ENCODE measurements around the gene SLC9C2. TPM values are rescaled to one million over a fixed set of nuclear protein-coding genes. Genes with fewer than 3 reads are reported as not detected.
"Not testable (repeated sequence)": the region's sequence is repeated elsewhere in the genome, so short reads cannot be mapped to it uniquely, and the experiment has no call there.

SLC9C2 gene
- total RNA-seq, 1 experiment from 2014 or later, result not detected

DNA sequence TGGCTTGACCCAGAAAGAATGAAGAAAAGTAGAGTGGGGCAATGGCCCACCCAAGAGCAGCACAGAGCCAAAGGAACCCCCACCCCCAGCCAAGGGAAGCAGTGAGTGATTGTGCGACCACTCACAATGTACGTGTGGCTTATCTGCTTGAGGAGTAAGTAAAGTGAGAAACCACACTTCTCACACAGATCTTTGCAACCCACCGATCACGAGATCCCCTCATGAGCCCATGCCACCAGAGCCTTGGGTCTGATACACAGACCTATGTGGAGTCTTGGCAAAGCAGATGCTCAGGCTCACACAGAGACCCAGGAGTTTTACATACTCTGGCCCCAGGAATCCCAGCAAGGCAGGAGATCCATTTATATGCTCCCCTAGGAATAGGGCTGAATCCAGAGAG is 14.0 kb upstream of the SLC9C2 start (continued):
- TF ChIP-seq, protein P1, sequence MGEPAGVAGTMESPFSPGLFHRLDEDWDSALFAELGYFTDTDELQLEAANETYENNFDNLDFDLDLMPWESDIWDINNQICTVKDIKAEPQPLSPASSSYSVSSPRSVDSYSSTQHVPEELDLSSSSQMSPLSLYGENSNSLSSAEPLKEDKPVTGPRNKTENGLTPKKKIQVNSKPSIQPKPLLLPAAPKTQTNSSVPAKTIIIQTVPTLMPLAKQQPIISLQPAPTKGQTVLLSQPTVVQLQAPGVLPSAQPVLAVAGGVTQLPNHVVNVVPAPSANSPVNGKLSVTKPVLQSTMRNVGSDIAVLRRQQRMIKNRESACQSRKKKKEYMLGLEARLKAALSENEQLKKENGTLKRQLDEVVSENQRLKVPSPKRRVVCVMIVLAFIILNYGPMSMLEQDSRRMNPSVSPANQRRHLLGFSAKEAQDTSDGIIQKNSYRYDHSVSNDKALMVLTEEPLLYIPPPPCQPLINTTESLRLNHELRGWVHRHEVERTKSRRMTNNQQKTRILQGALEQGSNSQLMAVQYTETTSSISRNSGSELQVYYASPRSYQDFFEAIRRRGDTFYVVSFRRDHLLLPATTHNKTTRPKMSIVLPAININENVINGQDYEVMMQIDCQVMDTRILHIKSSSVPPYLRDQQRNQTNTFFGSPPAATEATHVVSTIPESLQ (CRISPR knock-in tag; IDR thresholded peaks at IDR 0.05), result no peak
- no peak for TF ChIP-seq ZNF219 (CRISPR knock-in tag; IDR thresholded peaks at IDR 0.05; ENCODE audit: borderline replicate concordance)

DNA sequence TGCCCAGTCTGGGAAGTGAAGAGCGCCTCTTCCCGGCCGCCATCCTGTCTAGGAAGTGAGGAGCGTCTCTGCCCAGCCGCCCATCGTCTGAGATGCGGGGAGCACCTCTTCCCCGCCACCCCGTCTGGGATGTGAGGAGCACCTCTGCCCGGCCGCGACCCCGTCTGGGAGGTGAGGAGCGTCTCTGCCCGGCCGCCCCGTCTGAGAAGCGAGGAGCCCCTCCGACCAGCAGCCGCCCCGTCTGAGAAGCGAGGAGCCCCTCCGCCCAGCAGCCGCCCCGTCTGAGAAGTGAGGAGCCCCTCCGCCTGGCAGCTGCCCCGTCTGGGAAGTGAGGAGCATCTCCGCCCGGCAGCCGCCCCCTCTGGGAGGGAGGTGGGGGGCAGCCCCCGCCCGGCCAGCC is 10.2 kb upstream of the SLC9C2 start:
- CTCF ChIA-PET; POLR2A ChIA-PET; ATAC-seq; H3K4me3 Mint-ChIP-seq; DNase-seq (ENCODE audit: low spot score); H3K27me3 Mint-ChIP-seq (ENCODE audit: low read depth); H3K27ac Mint-ChIP-seq; H3K4me1 Mint-ChIP-seq: not testable (repeated sequence)
- Mint-ChIP-seq H3K9me3 (peaks cover 62% of the 10 kb centered on the region), H3K36me3 (peaks cover 50% of the 10 kb centered on the region)

DNA sequence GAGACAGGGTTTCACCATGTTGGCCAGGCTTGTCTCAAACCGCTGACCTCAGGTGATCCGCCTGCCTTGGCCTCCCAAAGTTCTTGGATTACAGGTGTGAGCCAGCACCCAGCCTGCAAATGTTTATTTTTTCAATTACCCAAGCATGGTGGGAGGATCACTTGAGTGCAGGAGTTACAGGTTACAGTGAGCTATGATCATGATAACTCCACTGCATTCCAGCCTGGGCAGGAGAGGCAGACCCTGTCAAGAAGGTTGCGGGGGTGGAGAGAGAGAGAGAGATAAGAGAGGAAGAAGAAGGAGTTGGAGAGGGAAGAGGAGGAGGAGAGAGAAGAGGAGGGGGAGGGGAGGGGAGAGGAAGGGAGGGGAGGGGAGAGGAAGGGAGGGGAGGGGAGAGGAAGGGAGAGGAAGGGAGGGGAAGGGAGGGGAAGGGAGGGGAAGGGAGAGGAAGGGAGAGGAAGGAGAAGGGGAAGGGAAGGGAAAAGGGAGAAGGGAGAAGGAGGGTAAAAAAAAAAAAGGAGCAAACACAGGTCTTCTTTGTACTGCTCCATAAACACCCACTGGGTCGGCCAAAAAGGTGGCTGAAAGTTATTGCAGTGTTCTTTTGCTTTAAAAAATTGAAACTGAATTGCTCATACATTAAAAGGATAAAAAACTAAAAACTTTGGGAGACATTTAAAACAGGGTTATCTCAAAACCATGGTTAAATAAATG is 5.8 kb upstream of the SLC9C2 start:
- ChIA-PET POLR2A (no interaction called here), CTCF (no interaction called here)
- no peak for TF ChIP-seq CBFB (CRISPR knock-in tag; IDR thresholded peaks at IDR 0.05; ENCODE audit: low read depth)
- TF ChIP-seq NFYB (CRISPR knock-in tag; conservative IDR thresholded peaks at IDR 0.05; ENCODE audit: low read depth), result no peak
- TF ChIP-seq ESRRA (CRISPR knock-in tag; IDR thresholded peaks at IDR 0.05; ENCODE audit: borderline replicate concordance), result no peak
- TF ChIP-seq GRHL2 (CRISPR knock-in tag; IDR thresholded peaks at IDR 0.05; ENCODE audit: insufficient replicate concordance, severe bottlenecking), result no peak
- TF ChIP-seq, protein P2, sequence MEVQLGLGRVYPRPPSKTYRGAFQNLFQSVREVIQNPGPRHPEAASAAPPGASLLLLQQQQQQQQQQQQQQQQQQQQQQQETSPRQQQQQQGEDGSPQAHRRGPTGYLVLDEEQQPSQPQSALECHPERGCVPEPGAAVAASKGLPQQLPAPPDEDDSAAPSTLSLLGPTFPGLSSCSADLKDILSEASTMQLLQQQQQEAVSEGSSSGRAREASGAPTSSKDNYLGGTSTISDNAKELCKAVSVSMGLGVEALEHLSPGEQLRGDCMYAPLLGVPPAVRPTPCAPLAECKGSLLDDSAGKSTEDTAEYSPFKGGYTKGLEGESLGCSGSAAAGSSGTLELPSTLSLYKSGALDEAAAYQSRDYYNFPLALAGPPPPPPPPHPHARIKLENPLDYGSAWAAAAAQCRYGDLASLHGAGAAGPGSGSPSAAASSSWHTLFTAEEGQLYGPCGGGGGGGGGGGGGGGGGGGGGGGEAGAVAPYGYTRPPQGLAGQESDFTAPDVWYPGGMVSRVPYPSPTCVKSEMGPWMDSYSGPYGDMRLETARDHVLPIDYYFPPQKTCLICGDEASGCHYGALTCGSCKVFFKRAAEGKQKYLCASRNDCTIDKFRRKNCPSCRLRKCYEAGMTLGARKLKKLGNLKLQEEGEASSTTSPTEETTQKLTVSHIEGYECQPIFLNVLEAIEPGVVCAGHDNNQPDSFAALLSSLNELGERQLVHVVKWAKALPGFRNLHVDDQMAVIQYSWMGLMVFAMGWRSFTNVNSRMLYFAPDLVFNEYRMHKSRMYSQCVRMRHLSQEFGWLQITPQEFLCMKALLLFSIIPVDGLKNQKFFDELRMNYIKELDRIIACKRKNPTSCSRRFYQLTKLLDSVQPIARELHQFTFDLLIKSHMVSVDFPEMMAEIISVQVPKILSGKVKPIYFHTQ (CRISPR knock-in tag; IDR thresholded peaks at IDR 0.05), result no peak
- no peak for TF ChIP-seq NR2C2 (CRISPR knock-in tag; IDR thresholded peaks at IDR 0.05)
- no peak for TF ChIP-seq CDX4 (CRISPR knock-in tag; IDR thresholded peaks at IDR 0.05; ENCODE audit: borderline replicate concordance)
- TF ChIP-seq HMGA2 (CRISPR knock-in tag; IDR thresholded peaks at IDR 0.05), result no peak
- no peak for TF ChIP-seq STAT6 (CRISPR knock-in tag; conservative IDR thresholded peaks at IDR 0.05; ENCODE audit: low read depth)
- TF ChIP-seq TP53 (CRISPR knock-in tag; IDR thresholded peaks at IDR 0.05), result no peak
- TF ChIP-seq PREB (CRISPR knock-in tag; IDR thresholded peaks at IDR 0.05; ENCODE audit: borderline replicate concordance), result no peak
- TF ChIP-seq, protein P3, sequence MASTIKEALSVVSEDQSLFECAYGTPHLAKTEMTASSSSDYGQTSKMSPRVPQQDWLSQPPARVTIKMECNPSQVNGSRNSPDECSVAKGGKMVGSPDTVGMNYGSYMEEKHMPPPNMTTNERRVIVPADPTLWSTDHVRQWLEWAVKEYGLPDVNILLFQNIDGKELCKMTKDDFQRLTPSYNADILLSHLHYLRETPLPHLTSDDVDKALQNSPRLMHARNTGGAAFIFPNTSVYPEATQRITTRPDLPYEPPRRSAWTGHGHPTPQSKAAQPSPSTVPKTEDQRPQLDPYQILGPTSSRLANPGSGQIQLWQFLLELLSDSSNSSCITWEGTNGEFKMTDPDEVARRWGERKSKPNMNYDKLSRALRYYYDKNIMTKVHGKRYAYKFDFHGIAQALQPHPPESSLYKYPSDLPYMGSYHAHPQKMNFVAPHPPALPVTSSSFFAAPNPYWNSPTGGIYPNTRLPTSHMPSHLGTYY (CRISPR knock-in tag; IDR thresholded peaks at IDR 0.05), result no peak
- TF ChIP-seq, protein P1 (CRISPR knock-in tag; IDR thresholded peaks at IDR 0.05), result no peak
- Mint-ChIP-seq H3K36me3 (peaks cover 39% of the 10 kb centered on the region), H3K9me3 (peaks cover 55% of the 10 kb centered on the region), H3K4me3 (no peak overlapping the region), H3K27ac (no peak overlapping the region), H3K4me1 (no peaks in the 10 kb centered on the region), H3K27me3 (ENCODE audit: low read depth) (peaks cover 4% of the 10 kb centered on the region)
- no peak for ATAC-seq
- DNase-seq (ENCODE audit: low spot score), result no peak
